K562 (cell line): Measurements from ENCODE around the gene LHB. TPM values are rescaled to one million over a fixed set of nuclear protein-coding genes. Genes with fewer than 3 reads are reported as not detected.

ENCODE experiments used
- FOXM1 ChIP-seq, 2 experiments: fragments of 450-650 bp in 1 of 2; sonication (generic) in 1 of 2; formaldehyde crosslinking in 1 of 2; IDR thresholded peaks; 2 replicates each; pipeline versions ENCODE4 v1.6.1 to v1.9.0; 2017 to 2022; ENCODE audit warnings: low read depth in 2 of 2, mild to moderate bottlenecking in 2 of 2, missing genetic modification reagents in 1 of 2, moderate library complexity in 1 of 2
- GTF2A2 ChIP-seq: IDR thresholded peaks from 2 replicates; pipeline ENCODE4 v1.6.1; 2016; ENCODE audit warnings: mild to moderate bottlenecking, missing genetic modification characterization, missing compliant biosample characterization
- HMG20A ChIP-seq: fragments of 450-650 bp; formaldehyde crosslinking; conservative IDR thresholded peaks from 2 replicates; pipeline ENCODE4 v1.4.0; 2020; ENCODE audit warnings: mild to moderate bottlenecking, mixed read lengths
- POLR2G ChIP-seq: fragments of 200-400 bp; formaldehyde crosslinking; IDR thresholded peaks from 2 replicates; pipeline ENCODE4 v1.6.1; 2017; ENCODE audit warnings: low read depth, mild to moderate bottlenecking, antibody characterized with exemption, low read length, moderate library complexity
- SETDB1 ChIP-seq: IDR thresholded peaks from one replicate; pipeline ENCODE4 v1.6.1; 2012; ENCODE audit warnings: low read length, control low read depth, inconsistent platforms
- SMARCE1 ChIP-seq: fragments of 450-650 bp; IDR thresholded peaks from 2 replicates; pipeline ENCODE4 v1.7.1; 2016; ENCODE audit warnings: mild to moderate bottlenecking
- SP2 ChIP-seq: IDR thresholded peaks from 2 replicates; pipeline ENCODE4 v1.6.1; 2011; ENCODE audit warnings: mild to moderate bottlenecking, low read depth, low read length, moderate library complexity; ENCODE audit not compliant: poor library complexity, severe bottlenecking; ENCODE audit errors: extremely low read depth
- SRSF9 ChIP-seq: fragments of 200-400 bp; formaldehyde crosslinking; IDR thresholded peaks from 2 replicates; pipeline ENCODE4 v1.6.1; 2017; ENCODE audit warnings: low read depth, low read length, borderline replicate concordance
- TSC22D4 ChIP-seq: fragments of 450-650 bp; IDR thresholded peaks from 2 replicates; pipeline ENCODE4 v1.6.1; 2016; ENCODE audit warnings: missing genetic modification characterization, missing biosample characterization, control low read depth
- ZNF121 ChIP-seq: sonication (generic); formaldehyde crosslinking; conservative IDR thresholded peaks from 2 replicates; pipeline ENCODE4 v1.8.0; 2022; ENCODE audit warnings: missing genetic modification reagents
- ZNF134 ChIP-seq: fragments of 250-450 bp; sonication (Bioruptor Pico); conservative IDR thresholded peaks from 2 replicates; pipeline ENCODE4 v1.4.0; 2020
- ZNF589 ChIP-seq: fragments of 200-800 bp; sonication (Bioruptor generic); IDR thresholded peaks from 2 replicates; pipeline ENCODE4 v1.6.1; 2016; ENCODE audit warnings: low read depth, missing genetic modification characterization, missing compliant biosample characterization
- ZNF668 ChIP-seq: fragments of 250-450 bp; sonication (Bioruptor Pico); IDR thresholded peaks from 2 replicates; pipeline ENCODE4 v1.8.0; 2022; ENCODE audit warnings: mild to moderate bottlenecking, inconsistent platforms
- ZNF695 ChIP-seq: fragments of 450-650 bp; formaldehyde crosslinking; IDR thresholded peaks from 2 replicates; pipeline ENCODE4 v1.4.0; 2020; ENCODE audit warnings: mild to moderate bottlenecking, moderate library complexity
- polyA plus RNA-seq, 8 experiments: library from polyadenylated mRNA; depleted of rRNA in 4 of 8; stranded (reverse) in 5 of 8; unstranded in 3 of 8; fragments of >200 nt; fragmentation: Nextera tagmentation in 2 of 8; fragmentation: Illumina TruSeq in 1 of 8; extraction: Ambion mirVana in 2 of 8; extraction: Trizol in 1 of 8; gene quantifications; 2 replicates each; pipeline versions ENCODE4 v1.2.1 to v1.2.3, GENCODE V29; 2011 to 2014; ENCODE audit warnings: inconsistent platforms in 1 of 8, missing spikeins in 1 of 8
- total RNA-seq, 7 experiments: library from RNA; depleted of rRNA in 6 of 7; stranded (reverse); fragments of >200 nt in 6 of 7; fragmentation: Illumina TruSeq in 2 of 7; extraction: Trizol in 2 of 7; gene quantifications; 2 replicates each; pipeline versions ENCODE4 v1.2.1 to v1.2.3, GENCODE V29; 2011 to 2021; ENCODE audit warnings: low replicate concordance in 1 of 7
- TF ChIP-seq, protein P1 (sequence below), 2 experiments: fragments of 150-350 bp in 1 of 2; IDR thresholded peaks; 2 replicates each; pipeline ENCODE4 v1.6.1; 2012 to 2016; ENCODE audit warnings: low read depth in 2 of 2, low read length in 2 of 2, mild to moderate bottlenecking in 1 of 2, moderate library complexity in 1 of 2
- TF ChIP-seq, protein P2 (sequence below): fragments of 200-800 bp; sonication (Bioruptor generic); IDR thresholded peaks from 2 replicates; pipeline ENCODE4 v1.6.1; 2017; ENCODE audit warnings: missing genetic modification characterization, missing compliant biosample characterization
- TF ChIP-seq, protein P3 (sequence below): sonication (generic); formaldehyde crosslinking; IDR thresholded peaks from 2 replicates; pipeline ENCODE4 v1.8.1; 2023; ENCODE audit warnings: mild to moderate bottlenecking, missing genetic modification reagents
- TF ChIP-seq, protein P4 (sequence below): sonication (generic); formaldehyde crosslinking; IDR thresholded peaks from 2 replicates; pipeline ENCODE4 v1.8.1; 2022; ENCODE audit warnings: missing genetic modification reagents
- TF ChIP-seq, protein P5 (sequence below): sonication (generic); IDR thresholded peaks from 2 replicates; pipeline ENCODE4 v1.6.1; 2016

The LHB gene
- total and polyA plus RNA-seq, 9 of the 15 experiments (the other 6 are each of a cell fraction or from before 2014, with no cell fraction given) = 0.54 TPM; not detected in 8

DNA sequence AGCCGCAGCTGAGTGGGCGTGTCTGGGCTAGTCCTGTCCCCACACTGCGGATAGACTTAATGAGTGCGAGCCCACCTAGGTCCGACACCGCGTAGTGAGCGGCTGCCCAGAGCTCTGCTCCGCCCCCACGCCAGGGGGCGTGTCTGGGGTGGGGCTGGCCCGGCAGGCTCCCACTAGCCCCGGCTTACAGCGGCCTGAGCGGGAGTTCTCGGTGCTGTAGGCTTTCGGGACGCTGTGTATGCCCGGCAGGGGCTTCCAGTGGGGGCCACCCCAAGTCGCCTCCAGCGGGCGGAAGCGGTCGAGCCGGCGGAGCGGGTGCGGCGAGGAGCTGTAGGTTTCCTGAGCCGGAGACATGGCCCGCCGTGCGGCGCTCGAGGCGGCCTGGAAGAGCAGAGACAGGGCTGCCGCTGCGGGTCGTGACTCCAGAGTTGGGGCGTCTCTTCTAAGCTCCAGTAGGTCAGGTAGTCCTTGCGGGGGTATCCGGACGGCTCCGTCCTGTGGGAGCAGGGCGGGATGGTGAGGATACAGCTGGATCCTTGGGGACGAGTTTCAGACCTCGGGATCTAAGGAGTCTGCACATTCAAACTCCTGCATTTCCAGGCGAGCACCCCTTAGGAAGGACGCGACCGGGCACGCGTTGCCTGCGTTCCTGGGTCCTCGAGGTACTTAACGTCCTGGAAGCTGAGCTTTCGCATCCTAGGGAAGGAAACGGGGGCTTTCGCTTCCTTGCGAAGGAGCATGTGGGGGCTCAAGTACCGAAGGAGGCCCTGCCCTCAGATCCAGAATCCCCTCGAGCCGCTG, 39.4 kb upstream of the LHB start (continued):
- TF ChIP-seq, protein P1, sequence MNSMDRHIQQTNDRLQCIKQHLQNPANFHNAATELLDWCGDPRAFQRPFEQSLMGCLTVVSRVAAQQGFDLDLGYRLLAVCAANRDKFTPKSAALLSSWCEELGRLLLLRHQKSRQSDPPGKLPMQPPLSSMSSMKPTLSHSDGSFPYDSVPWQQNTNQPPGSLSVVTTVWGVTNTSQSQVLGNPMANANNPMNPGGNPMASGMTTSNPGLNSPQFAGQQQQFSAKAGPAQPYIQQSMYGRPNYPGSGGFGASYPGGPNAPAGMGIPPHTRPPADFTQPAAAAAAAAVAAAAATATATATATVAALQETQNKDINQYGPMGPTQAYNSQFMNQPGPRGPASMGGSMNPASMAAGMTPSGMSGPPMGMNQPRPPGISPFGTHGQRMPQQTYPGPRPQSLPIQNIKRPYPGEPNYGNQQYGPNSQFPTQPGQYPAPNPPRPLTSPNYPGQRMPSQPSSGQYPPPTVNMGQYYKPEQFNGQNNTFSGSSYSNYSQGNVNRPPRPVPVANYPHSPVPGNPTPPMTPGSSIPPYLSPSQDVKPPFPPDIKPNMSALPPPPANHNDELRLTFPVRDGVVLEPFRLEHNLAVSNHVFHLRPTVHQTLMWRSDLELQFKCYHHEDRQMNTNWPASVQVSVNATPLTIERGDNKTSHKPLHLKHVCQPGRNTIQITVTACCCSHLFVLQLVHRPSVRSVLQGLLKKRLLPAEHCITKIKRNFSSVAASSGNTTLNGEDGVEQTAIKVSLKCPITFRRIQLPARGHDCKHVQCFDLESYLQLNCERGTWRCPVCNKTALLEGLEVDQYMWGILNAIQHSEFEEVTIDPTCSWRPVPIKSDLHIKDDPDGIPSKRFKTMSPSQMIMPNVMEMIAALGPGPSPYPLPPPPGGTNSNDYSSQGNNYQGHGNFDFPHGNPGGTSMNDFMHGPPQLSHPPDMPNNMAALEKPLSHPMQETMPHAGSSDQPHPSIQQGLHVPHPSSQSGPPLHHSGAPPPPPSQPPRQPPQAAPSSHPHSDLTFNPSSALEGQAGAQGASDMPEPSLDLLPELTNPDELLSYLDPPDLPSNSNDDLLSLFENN (IDR thresholded peaks at IDR 0.05; ENCODE audit: low read depth in 2 of 2, low read length in 2 of 2) = no peak
- TF ChIP-seq FOXM1 (IDR thresholded peaks at IDR 0.05; ENCODE audit: low read depth) (no peak), FOXM1 (CRISPR knock-in tag; IDR thresholded peaks at IDR 0.05; ENCODE audit: low read depth) (no peak), POLR2G (peak; percentile 63), SMARCE1 (no peak), HMG20A (CRISPR knock-in tag) (no peak), SETDB1 (no peak), TSC22D4 (tag) (no peak), ZNF589 (no peak), ZNF134 (CRISPR knock-in tag) (no peak), GTF2A2 (tag) (no peak), SRSF9 (no peak), ZNF121 (no peak), ZNF668 (CRISPR knock-in tag) (no peak), ZNF695 (CRISPR knock-in tag) (no peak), SP2 (peak; percentile 29)
- TF ChIP-seq, protein P2, sequence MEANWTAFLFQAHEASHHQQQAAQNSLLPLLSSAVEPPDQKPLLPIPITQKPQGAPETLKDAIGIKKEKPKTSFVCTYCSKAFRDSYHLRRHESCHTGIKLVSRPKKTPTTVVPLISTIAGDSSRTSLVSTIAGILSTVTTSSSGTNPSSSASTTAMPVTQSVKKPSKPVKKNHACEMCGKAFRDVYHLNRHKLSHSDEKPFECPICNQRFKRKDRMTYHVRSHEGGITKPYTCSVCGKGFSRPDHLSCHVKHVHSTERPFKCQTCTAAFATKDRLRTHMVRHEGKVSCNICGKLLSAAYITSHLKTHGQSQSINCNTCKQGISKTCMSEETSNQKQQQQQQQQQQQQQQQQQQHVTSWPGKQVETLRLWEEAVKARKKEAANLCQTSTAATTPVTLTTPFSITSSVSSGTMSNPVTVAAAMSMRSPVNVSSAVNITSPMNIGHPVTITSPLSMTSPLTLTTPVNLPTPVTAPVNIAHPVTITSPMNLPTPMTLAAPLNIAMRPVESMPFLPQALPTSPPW = peak; percentile 67
- TF ChIP-seq, protein P3, sequence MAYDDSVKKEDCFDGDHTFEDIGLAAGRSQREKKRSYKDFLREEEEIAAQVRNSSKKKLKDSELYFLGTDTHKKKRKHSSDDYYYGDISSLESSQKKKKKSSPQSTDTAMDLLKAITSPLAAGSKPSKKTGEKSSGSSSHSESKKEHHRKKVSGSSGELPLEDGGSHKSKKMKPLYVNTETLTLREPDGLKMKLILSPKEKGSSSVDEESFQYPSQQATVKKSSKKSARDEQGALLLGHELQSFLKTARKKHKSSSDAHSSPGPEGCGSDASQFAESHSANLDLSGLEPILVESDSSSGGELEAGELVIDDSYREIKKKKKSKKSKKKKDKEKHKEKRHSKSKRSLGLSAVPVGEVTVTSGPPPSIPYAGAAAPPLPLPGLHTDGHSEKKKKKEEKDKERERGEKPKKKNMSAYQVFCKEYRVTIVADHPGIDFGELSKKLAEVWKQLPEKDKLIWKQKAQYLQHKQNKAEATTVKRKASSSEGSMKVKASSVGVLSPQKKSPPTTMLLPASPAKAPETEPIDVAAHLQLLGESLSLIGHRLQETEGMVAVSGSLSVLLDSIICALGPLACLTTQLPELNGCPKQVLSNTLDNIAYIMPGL (CRISPR knock-in tag) = no peak
- TF ChIP-seq, protein P4, sequence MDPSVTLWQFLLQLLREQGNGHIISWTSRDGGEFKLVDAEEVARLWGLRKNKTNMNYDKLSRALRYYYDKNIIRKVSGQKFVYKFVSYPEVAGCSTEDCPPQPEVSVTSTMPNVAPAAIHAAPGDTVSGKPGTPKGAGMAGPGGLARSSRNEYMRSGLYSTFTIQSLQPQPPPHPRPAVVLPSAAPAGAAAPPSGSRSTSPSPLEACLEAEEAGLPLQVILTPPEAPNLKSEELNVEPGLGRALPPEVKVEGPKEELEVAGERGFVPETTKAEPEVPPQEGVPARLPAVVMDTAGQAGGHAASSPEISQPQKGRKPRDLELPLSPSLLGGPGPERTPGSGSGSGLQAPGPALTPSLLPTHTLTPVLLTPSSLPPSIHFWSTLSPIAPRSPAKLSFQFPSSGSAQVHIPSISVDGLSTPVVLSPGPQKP = no peak
- TF ChIP-seq, protein P5, sequence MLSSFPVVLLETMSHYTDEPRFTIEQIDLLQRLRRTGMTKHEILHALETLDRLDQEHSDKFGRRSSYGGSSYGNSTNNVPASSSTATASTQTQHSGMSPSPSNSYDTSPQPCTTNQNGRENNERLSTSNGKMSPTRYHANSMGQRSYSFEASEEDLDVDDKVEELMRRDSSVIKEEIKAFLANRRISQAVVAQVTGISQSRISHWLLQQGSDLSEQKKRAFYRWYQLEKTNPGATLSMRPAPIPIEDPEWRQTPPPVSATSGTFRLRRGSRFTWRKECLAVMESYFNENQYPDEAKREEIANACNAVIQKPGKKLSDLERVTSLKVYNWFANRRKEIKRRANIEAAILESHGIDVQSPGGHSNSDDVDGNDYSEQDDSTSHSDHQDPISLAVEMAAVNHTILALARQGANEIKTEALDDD = no peak
